Tongue (tissue), 2 donors: Measurements from ENCODE around the gene ZNF532. TPM values are rescaled to one million over a fixed set of nuclear protein-coding genes. Genes with fewer than 3 reads are reported as not detected.

ENCODE experiments used
- DNase-seq: peaks from one replicate; pipeline ENCODE4 v3.0.0-alpha.2; 2015
- total RNA-seq: library from RNA; depleted of rRNA; stranded (reverse); fragments of >200 nt; gene quantifications from one replicate; pipeline ENCODE4 v1.2.3, GENCODE V29; 2014

Gene ZNF532
- total RNA-seq, 1 donor from 2014 or later: 86.1 TPM

DNA sequence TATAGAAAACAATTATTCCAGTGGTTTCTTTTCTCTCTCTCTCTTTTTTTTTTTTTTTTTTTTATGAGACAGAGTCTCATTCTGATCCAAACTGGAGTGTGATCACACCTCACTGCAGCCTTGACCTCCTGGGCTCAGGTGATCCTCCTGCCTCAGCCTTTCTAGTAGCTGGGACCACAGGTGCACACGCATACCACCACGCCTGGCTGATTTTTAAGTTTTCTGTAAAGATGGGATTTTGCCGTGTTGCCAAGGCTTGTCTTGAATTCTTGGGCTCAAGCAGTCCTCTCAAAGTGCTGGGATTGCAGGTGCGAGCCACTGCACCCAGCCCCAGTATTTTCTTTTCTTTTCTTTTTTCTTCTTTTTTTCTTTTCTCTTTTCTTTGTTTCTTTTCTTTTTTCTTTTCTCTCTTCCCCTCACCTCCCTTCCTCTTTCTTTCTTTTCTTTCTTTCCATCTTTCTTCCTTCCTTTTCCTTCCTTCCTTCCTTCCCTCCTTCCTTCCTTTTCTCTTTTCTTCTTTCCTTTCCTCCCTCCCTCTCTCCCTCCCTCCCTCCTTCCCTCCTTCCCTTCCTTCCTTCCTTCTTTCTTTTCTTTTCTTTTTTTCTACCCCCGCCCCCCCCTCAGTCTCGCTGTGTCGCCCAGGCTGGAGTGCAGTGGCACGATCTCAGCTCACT lies 76.9 kb downstream of the ZNF532 start:
- no peak for DNase-seq

DNA sequence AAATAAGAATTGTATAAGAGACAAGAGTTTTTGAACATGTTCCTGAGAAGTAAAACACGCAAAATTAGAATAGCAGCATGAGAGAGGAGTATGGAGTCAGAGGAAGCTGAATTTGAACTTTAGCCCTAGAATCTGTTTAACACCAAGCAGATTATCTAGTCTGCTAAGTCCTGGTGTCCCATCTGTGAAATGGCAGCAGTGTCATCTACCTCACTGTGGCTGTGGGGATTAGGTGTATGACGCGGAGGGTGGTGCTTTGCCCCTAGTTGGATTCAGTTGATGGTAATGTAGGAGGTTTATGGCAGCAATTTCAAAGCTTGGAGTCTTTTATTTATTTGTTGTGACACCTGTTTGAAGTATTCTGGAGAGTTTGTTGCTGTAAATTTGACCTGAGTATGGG lies 79.2 kb downstream of the ZNF532 start:
- no peak for DNase-seq

DNA sequence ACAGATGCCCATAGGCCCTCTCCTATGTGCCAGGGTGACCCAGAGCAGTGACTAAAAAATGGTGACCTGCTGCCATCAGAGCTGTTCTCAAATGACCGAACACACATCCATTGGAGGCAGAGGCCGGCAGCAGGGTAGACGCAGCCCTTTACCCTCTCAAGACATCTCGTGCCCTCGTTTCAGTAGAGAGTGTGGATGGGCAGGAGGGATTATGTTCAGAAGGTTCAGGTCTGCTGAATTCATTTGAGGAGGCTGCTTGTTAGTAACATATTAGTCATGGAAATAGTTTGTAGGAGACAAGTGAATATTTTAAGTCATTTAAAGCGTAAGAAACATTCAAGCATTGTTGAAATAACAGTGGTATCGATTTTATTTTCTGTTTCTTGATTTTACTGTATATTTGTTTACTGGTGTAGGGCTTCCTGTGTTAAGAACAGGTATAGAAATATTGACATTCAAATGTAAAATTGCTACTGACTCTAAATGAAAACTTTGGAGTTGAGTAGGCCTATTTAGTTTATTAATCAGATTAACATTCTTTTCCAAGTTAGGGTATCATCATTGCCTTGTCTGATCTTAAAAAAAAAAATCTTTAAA lies 82.6 kb downstream of the ZNF532 start:
- no peak for DNase-seq

DNA sequence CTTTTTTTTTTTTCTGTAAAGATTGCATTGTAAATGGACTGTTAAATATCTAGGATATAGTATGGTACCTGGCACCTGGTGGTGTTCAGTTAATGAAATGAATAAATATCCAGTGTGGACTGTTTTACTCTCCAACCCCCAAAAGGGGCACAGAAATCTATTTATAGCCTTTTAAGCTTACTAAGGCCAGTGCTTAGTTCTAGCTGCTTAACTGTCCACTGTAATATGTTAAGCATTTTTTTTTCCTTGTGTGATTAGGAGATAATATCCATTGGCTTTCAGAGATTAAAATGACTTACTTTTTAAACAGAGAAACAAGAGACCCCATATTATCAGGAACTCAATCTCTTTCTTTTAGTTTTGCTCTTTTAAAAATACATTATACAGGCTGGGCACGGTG lies 84.4 kb downstream of the ZNF532 start:
- no peak for DNase-seq

- no peak for DNase-seq
Measured at GRCh38 chr18:58951986-58952702, 87.5 kb downstream of the ZNF532 start.

- DNase-seq: no peak
Measured at GRCh38 chr18:58952858-58953257, 88.2 kb downstream of the ZNF532 start.

DNA sequence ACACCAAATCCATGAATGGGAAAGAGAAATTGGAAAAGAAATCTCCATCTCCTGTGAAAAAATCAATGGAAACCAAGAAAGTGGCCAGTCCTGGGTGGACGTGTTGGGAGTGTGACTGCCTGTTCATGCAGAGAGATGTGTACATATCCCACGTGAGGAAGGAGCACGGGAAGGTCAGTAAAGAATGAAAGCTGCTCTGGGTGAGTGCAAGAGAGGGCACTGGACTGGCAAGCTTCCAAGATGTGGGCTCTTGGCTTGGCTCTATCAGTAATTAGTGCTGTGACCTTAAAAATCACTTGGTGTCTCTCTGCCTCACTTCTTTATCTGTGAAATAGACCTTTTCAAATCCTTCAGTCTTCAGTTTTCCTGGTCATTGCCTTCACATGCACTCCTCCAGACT lies 89.0 kb downstream of the ZNF532 start:
- peak; percentile 22 for DNase-seq

- DNase-seq: no peak
Measured at GRCh38 chr18:58955001-58955400, 90.3 kb downstream of the ZNF532 start.

DNA sequence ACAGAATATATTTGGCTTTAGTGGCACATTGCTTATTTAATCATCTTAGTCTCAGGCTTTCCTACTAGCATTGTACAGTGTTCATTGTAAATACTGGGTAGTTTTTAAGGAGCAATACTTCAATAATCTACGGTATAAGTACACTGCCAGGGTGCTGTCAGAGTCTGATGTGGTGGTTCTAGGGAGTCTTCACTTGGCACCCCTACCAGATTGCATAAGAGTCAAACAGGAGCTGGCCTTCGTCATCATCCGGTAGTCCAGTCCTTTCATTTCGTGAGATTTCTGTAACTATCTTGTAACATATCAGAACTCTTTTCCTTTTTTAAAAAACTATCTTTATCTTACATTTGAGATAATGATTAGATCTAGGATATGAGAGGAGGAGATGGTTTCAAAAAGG lies 91.1 kb downstream of the ZNF532 start:
- DNase-seq: no peak

- no peak for DNase-seq
Measured at GRCh38 chr18:58958628-58959027, 94.0 kb downstream of the ZNF532 start.

DNA sequence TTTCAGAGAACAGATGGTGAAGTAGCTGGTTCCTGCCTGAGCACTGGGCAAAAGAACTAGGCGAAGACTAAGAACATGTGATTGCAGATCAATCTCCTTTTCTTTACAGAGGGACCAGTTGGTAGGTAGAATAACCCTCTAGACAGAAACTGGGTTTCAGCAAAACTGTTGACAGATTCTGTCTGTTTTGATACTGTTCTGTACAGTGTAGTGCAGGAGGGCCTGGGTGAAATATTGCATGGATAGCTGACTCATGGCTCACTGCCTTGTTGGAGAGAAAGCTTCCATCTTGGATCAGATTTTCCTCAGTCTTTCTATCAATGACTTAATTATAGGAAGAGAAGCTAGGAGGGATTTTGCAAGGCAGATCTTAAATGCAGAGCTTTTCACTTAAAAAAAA lies 95.8 kb downstream of the ZNF532 start:
- DNase-seq: no peak

- DNase-seq: no peak
Measured at GRCh38 chr18:58960946-58961722, 96.5 kb downstream of the ZNF532 start.

GRCh38 chr18:58962336-58962735 lies 97.7 kb downstream of the ZNF532 start:
- DNase-seq: no peak

- no peak for DNase-seq
Measured at GRCh38 chr18:58965291-58966004, 100.8 kb downstream of the ZNF532 start.

DNA sequence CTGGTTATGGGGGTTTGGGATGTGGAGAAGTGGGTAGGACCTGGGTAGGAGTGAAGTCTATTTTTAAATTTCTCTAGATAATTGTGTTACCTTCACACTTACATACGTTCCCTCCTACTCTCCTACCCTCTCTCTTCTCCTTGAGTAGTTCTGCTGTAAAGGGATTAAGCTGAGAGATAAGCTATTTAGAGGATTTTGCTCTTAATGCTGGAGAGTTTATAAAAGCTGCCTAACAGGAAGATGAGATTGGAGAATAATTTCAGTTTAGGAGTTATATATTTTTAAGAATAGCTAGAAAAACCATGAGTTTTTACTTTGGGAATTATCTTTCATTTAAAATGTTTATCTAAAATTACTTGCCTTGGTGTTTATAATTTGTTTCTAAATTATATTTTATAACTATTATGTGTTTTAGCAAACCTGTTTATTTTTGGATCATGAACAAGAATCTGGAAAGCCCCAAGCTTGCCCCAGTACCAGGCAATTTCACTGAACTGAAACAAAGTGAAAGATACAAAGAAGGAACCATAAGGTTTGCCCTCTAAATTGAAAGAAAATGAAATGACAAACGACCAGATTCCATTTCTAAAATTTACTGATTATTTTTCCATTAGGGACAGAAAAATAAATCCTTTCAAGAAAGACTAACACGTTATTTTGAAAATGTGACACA lies 101.5 kb downstream of the ZNF532 start:
- no peak for DNase-seq

- DNase-seq: no peak
Measured at GRCh38 chr18:58966704-58967103, 102.0 kb downstream of the ZNF532 start.

GRCh38 chr18:58967751-58968254 lies 103.1 kb downstream of the ZNF532 start:
- peak; percentile 54 for DNase-seq

DNA sequence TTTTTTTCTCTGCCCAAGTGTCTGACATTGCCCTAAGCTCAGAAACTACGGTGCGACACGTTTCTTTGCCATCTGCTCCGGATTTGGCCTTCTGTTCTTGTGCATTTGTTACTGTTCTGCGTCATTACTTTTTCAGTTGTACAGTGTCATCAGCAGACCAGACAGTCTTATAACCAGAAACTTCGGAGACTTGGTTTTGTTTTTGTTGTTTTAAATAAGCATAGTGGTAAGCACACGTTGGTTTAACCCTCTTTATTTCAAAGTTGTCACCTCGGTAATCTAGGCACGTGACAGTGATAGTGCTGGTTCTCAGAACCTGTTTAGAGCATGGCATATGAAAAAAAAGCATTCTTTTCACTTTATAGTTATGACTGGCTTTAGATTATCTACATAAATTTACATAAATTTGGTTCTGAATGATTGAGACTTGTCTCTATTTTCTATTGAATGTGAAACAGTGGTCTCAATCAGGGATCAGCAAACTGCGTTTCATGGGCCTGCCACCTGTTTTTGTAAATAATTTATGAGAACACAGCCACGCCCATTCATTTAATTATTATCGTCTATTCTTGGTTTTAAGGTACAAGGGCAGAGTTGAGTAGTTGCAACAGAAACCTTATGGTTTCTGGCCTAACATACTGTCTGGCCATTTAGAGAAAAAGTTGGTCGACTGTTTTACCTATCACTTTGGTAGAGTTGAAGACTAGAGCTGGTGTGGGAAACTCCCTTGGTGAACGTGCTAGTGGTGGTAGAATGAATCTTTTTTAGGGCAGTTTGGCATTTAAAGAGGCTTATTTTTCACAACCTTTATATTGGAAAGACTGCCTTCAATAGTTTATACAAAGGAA lies 106.5 kb downstream of the ZNF532 start:
- no peak for DNase-seq

- no peak for DNase-seq
Measured at GRCh38 chr18:58975296-58975695, 110.6 kb downstream of the ZNF532 start.

DNA sequence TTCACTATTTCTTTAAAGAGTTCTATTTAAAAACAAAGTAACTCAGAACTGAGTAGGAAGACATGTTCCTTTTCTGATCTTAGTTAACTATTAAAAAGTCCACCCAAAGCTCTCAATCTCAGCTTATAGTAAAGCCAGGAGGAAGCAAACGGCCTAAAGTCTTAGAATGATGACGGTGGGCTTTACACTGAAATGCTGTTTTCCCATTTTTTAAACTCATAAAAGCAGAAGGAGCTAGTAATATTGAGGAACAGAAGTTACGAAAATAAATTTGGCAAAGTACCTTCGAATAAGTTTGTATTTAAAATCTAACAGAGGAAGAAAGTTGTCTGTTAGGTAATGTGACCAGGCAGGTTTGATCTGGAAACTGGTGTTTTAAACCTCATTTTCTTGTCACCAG lies 111.1 kb downstream of the ZNF532 start:
- no peak for DNase-seq
